Measurements from ENCODE around the gene MAN2B1. TPM values are rescaled to one million over a fixed set of nuclear protein-coding genes. Genes with fewer than 3 reads are reported as not detected.
A peak's percentile ranks its signal among the peaks of the same experiment; 100 is the strongest.

The MAN2B1 gene
- total RNA-seq, 1 experiment from 2014 or later, result 93.5 TPM

GRCh38 chr19:12676928-12677327, 10.4 kb upstream of the MAN2B1 start:
- DNase-seq, result no peak
- Histone ChIP-seq H3K27me3 (ENCODE audit: insufficient read depth, low read length) (no peaks in the 10 kb centered on the region), H2BK120ac (ENCODE audit: low read depth, low read length, poor library complexity, severe bottlenecking) (no peak overlapping the region), H3K9ac (ENCODE audit: extremely low read depth, insufficient read length, low read length) (no peak overlapping the region), H3K18ac (ENCODE audit: insufficient read length, low read depth, low read length) (no peak overlapping the region), H3K79me1 (ENCODE audit: insufficient read depth, low read depth, low read length, poor library complexity, severe bottlenecking) (no peaks in the 10 kb centered on the region), H2AFZ (ENCODE audit: low read length) (no peak overlapping the region), H2BK20ac (ENCODE audit: low read depth, low read length, poor library complexity, severe bottlenecking) (no peak overlapping the region), H2BK12ac (ENCODE audit: insufficient read length, low read depth, low read length) (no peak overlapping the region), H4K20me1 (ENCODE audit: control insufficient read depth, insufficient read depth, insufficient read length) (no peaks in the 10 kb centered on the region), H3K23me2 (ENCODE audit: insufficient read length, low read depth, low read length, poor library complexity, severe bottlenecking) (no peaks in the 10 kb centered on the region), H4K5ac (ENCODE audit: insufficient read length, low read depth, low read length) (no peak overlapping the region), H3K79me2 (ENCODE audit: insufficient read depth, low read length) (no peaks in the 10 kb centered on the region), H2BK15ac (ENCODE audit: low read depth, low read length) (no peak overlapping the region), H3K56ac (ENCODE audit: insufficient read length, low read depth, low read length) (no peak overlapping the region), H4K8ac (replicated peaks; ENCODE audit: insufficient read length, low read depth, low read length) (no peak overlapping the region), H3T11ph (ENCODE audit: low read length) (no peak overlapping the region), H2BK5ac (ENCODE audit: insufficient read length, low read length) (no peak overlapping the region), H3K27ac (ENCODE audit: insufficient read length, low read depth, low read length) (no peak overlapping the region), H2AK5ac (ENCODE audit: insufficient read length, low read length) (no peak overlapping the region), H3K9me3 (ENCODE audit: control insufficient read depth, low read depth, low read length) (no peaks in the 10 kb centered on the region), H3K4me2 (ENCODE audit: insufficient read depth, insufficient read length, low read length) (no peak overlapping the region), H4K91ac (ENCODE audit: insufficient read length, low read depth, low read length) (no peak overlapping the region), H3K4ac (ENCODE audit: low read depth, low read length) (no peak overlapping the region), H3K23ac (ENCODE audit: insufficient read length, low read depth, low read length) (no peak overlapping the region), H3K14ac (ENCODE audit: insufficient read depth, low read length) (no peak overlapping the region), H3K4me1 (ENCODE audit: insufficient read depth, low read length) (no peaks in the 10 kb centered on the region)
- Mint-ChIP-seq H3K27ac (peak overlapping the region in 2 of 3 experiments; percentile 22 to 79; a peak in 3 of 7 replicates), H3K9me3 (peaks cover 0 to 2% of the 10 kb centered on the region in 2 experiments; a peak in 1 of 5 replicates), H3K36me3 (ENCODE audit: insufficient read depth in 1 of 3, low read depth in 3 of 3) (peaks cover 40 to 83% (median 70%) of the 10 kb centered on the region in 3 experiments), H3K4me3 (no peak overlapping the region), H3K4me1 (peaks cover 2 to 14% of the 10 kb centered on the region in 2 experiments; a peak in 3 of 4 replicates), H3K27me3 (ENCODE audit: low read depth) (no peaks in the 10 kb centered on the region)
- no CpG with 5 or more reads among the region's 12 CpGs for WGBS (ENCODE audit: extremely low coverage, insufficient read length, low lambda C conversion rate)
- TF ChIP-seq CTCF (conservative IDR thresholded peaks at IDR 0.05), result no peak

Measured in H9 (cell line).